Measurements from ENCODE around the gene ARMC8.

ARMC8 gene

GRCh38 chr3:138241676-138242075, 54.6 kb downstream of the ARMC8 start:
- TF ChIP-seq CTCF (IDR thresholded peaks at IDR 0.05; ENCODE audit: insufficient read depth, low read depth, low read length, missing control alignments), result no peak
- DNase-seq (ENCODE audit: low read depth), result no peak
- no peak overlapping the region for H3K4me3 ChIP-seq (ENCODE audit: low read length)

GRCh38 chr3:138242466-138242865, 55.4 kb downstream of the ARMC8 start:
- H3K4me3 ChIP-seq (ENCODE audit: low read length), result no peak overlapping the region
- TF ChIP-seq CTCF (IDR thresholded peaks at IDR 0.05; ENCODE audit: insufficient read depth, low read depth, low read length, missing control alignments), result no peak
- no peak for DNase-seq (ENCODE audit: low read depth)

GRCh38 chr3:138245026-138245425, 57.9 kb downstream of the ARMC8 start:
- TF ChIP-seq CTCF (IDR thresholded peaks at IDR 0.05; ENCODE audit: insufficient read depth, low read depth, low read length, missing control alignments), result no peak
- no peak overlapping the region for H3K4me3 ChIP-seq (ENCODE audit: low read length)
- DNase-seq (ENCODE audit: low read depth), result no peak

- H3K4me3 ChIP-seq (ENCODE audit: low read length), result no peak overlapping the region
- DNase-seq (ENCODE audit: low read depth), result no peak
- no peak for TF ChIP-seq CTCF (IDR thresholded peaks at IDR 0.05; ENCODE audit: insufficient read depth, low read depth, low read length, missing control alignments)
These were observed 62.5 kb downstream of the ARMC8 start for GRCh38 chr3:138249636-138250035.

- no peak overlapping the region for H3K4me3 ChIP-seq (ENCODE audit: low read length)
- no peak for TF ChIP-seq CTCF (IDR thresholded peaks at IDR 0.05; ENCODE audit: insufficient read depth, low read depth, low read length, missing control alignments)
- peak; percentile 53 for DNase-seq (ENCODE audit: low read depth)
These were observed 66.5 kb downstream of the ARMC8 start for GRCh38 chr3:138253609-138254008.

- TF ChIP-seq CTCF (IDR thresholded peaks at IDR 0.05; ENCODE audit: insufficient read depth, low read depth, low read length, missing control alignments), result no peak
- H3K4me3 ChIP-seq (ENCODE audit: low read length), result no peak overlapping the region
- DNase-seq (ENCODE audit: low read depth), result peak; percentile 81
These were observed 67.1 kb downstream of the ARMC8 start for GRCh38 chr3:138254216-138254615.

- H3K4me3 ChIP-seq (ENCODE audit: low read length), result no peak overlapping the region
- no peak for DNase-seq (ENCODE audit: low read depth)
- TF ChIP-seq CTCF (IDR thresholded peaks at IDR 0.05; ENCODE audit: insufficient read depth, low read depth, low read length, missing control alignments), result no peak
These were observed 68.9 kb downstream of the ARMC8 start for GRCh38 chr3:138256022-138256421.

Data from epithelial cell of esophagus (primary cell).